ENCODE results near the gene SNX8. TPM values are rescaled to one million over a fixed set of nuclear protein-coding genes. Genes with fewer than 3 reads are reported as not detected.
A peak's percentile ranks its signal among the peaks of the same experiment; 100 is the strongest.

SNX8 gene
- total and polyA plus RNA-seq, 8 donors: 7.7 to 72.9 (median 12.0) TPM

DNA sequence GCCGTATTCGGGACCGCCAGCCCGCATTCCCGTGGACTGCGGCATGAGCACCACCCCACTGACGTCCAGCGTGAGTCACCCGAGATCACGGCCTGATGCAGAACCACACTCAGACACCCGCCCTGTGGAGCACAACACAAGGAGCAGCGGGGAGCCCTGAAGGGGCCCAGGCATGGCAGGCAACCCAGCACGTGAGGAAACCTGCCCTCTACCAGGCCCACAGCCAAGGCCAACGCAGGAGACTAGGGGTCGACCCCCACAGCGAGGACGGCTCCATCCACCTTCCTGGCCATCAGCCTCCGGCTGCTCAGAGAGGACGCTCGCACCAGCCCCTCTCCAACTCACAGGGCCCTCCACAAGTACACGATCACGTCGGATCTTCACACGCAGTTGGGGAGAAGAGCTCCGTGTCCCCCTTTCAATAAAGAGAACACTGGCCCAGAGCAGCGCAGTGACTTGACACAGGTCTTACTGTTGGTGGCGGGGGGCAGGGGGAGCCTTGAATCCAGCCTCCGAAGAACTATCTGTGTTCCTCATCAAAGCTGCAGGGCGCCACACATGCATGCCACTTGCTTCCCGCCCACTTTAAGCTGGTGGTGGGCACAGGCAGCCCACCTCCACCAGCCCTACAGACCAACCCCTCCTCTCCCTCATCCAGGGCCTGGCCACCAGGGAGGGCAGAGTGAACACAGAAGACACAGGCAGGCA, 103.5 kb downstream of the SNX8 start:
- no peak overlapping the region for H3K27ac ChIP-seq
- no peak overlapping the region for H3K4me3 ChIP-seq
- no peak for DNase-seq
- peaks cover 0 to 8% (median 3%) of the 10 kb centered on the region in 4 donors for H3K4me1 ChIP-seq
- no peaks in the 10 kb centered on the region for H3K27me3 ChIP-seq
- no peaks in the 10 kb centered on the region for H3K9me3 ChIP-seq
- intact Hi-C loops (cut with DNase I; ENCODE audit: low total_unique reads): loop anchor here (10.0 kb wide), 1 partner anchor 626 kb away; no protein-coding TSS in a partner anchor
- 89 to 94% (median 93%) methylated on average over 16 to 30 of the region's 30 CpGs for WGBS, 5 donors
- TF ChIP-seq POLR2A (IDR thresholded peaks at IDR 0.05) (no peak), EP300 (IDR thresholded peaks at IDR 0.05) (no peak), POLR2AphosphoS5 (IDR thresholded peaks at IDR 0.05) (no peak), CTCF (IDR thresholded peaks at IDR 0.05) (no peak)
- H3K36me3 ChIP-seq: peaks cover 25 to 81% (median 79%) of the 10 kb centered on the region in 4 donors

- Histone ChIP-seq H3K27ac (no peak overlapping the region), H3K36me3 (peaks cover 18 to 75% (median 72%) of the 10 kb centered on the region in 4 donors), H3K9me3 (no peaks in the 10 kb centered on the region), H3K4me1 (peaks cover 0 to 12% (median 4%) of the 10 kb centered on the region in 4 donors), H3K27me3 (no peaks in the 10 kb centered on the region), H3K4me3 (no peak overlapping the region)
- 81 to 91% (median 87%) methylated on average over 8 of the region's 8 CpGs for WGBS, 5 donors
- TF ChIP-seq EP300 (IDR thresholded peaks at IDR 0.05) (no peak), POLR2AphosphoS5 (IDR thresholded peaks at IDR 0.05) (no peak), POLR2A (IDR thresholded peaks at IDR 0.05) (no peak), CTCF (IDR thresholded peaks at IDR 0.05) (no peak)
- intact Hi-C loops (cut with DNase I; ENCODE audit: low total_unique reads): loop anchor here (10.0 kb wide), 1 partner anchor 625 kb away; no protein-coding TSS in a partner anchor
- DNase-seq: no peak
These were observed 104.3 kb downstream of the SNX8 start for GRCh38 chr7:2209961-2210323.

DNA sequence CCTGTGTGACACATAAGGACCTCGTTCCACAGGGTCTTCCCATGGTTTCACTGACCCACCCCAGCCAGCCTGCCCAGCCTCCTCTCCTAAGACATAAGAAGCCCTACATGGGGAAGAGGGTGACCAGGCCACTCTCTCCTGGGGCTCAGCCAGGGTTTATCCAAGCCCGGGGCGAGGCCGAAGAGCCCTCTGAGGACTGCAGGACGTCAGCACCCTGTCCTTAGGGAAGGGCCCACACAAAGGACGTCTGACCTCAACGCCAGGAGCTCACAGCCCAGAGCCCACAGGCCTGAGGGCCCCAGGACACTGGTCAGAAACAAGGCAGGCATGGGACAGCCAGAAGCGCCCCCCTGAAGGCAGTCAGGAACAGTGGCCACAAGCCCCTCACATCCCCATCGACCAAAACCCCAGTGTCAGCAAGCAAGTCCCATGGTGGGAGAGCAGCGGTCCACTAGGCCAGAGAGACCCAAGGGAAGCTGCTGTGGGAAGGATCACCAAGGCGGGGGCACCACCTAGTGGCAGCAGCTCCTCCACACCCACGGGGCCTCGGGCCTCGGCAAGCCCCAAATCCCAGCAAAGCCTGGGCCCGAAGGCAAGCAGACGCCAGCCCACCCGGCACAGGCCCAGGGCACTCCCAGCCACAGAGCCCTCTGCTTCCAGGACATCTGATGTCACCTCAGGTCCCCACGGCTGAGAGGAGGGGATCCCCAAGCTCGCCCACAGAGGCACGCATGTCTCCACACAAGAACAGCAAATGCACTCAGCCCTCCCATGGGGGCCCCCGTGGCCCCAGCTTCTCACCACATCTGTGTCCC, 104.9 kb downstream of the SNX8 start:
- TF ChIP-seq POLR2AphosphoS5 (IDR thresholded peaks at IDR 0.05) (peak in 1 of 3 donors; percentile 30), CTCF (IDR thresholded peaks at IDR 0.05) (peak in 5 of 7 experiments; percentile 53 to 75 (median 71)), EP300 (IDR thresholded peaks at IDR 0.05) (no peak), POLR2A (IDR thresholded peaks at IDR 0.05) (no peak)
- DNase-seq: peak; percentile 67 to 91
- intact Hi-C loops (cut with DNase I; ENCODE audit: low total_unique reads): no loop called here
- H3K4me1 ChIP-seq: peaks cover 0 to 16% (median 6%) of the 10 kb centered on the region in 4 donors
- H3K4me3 ChIP-seq: no peak overlapping the region
- WGBS, 5 donors: 43 to 64% (median 53%) methylated on average over 12 to 21 of the region's 21 CpGs
- H3K36me3 ChIP-seq: peaks cover 14 to 69% (median 67%) of the 10 kb centered on the region in 4 donors
- H3K9me3 ChIP-seq: no peaks in the 10 kb centered on the region
- no peak overlapping the region for H3K27ac ChIP-seq
- H3K27me3 ChIP-seq: no peaks in the 10 kb centered on the region

DNA sequence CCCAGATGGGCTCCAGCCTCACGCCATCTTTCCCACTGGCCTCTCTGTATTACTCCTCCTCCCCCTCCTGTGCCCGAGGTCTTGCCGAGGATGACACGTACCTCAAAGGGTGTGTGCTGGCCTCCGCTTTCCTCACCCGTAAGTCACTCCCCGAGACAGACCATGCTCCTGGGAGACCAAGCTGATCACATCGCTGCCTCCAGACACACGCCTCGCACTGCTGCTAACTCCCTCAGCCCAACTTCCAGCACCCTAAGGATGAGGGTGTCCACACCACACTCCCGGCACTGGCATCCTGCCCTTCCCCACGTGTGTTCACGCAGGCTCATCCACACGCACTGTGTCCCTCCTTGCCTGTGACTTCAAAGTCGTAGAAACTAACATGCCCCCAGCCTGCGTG, 105.5 kb downstream of the SNX8 start:
- Histone ChIP-seq H3K4me3 (no peak overlapping the region), H3K36me3 (peaks cover 7 to 68% (median 60%) of the 10 kb centered on the region in 4 donors), H3K9me3 (no peaks in the 10 kb centered on the region), H3K27me3 (no peaks in the 10 kb centered on the region), H3K4me1 (peaks cover 0 to 23% (median 10%) of the 10 kb centered on the region in 4 donors), H3K27ac (no peak overlapping the region)
- WGBS, 5 donors: 93 to 97% (median 95%) methylated on average over 16 of the region's 16 CpGs
- no peak for DNase-seq
- no peak for TF ChIP-seq CTCF (IDR thresholded peaks at IDR 0.05)
- TF ChIP-seq POLR2A (IDR thresholded peaks at IDR 0.05): no peak
- TF ChIP-seq EP300 (IDR thresholded peaks at IDR 0.05): no peak
- TF ChIP-seq POLR2AphosphoS5 (IDR thresholded peaks at IDR 0.05): no peak
- intact Hi-C loops (cut with DNase I; ENCODE audit: low total_unique reads): no loop called here

Data from stomach (tissue), 9 donors.